Iris pigment epithelial cell (primary cell): Measurements from ENCODE around the gene TSC22D2.

Source experiments
- DNase-seq: peaks from one replicate; pipeline ENCODE4 v3.0.0-alpha.2; 2011; ENCODE audit warnings: low read depth

Gene TSC22D2

GRCh38 chr3:150385296-150386242 lies 22.5 kb upstream of the TSC22D2 start:
- DNase-seq, result no peak

DNA sequence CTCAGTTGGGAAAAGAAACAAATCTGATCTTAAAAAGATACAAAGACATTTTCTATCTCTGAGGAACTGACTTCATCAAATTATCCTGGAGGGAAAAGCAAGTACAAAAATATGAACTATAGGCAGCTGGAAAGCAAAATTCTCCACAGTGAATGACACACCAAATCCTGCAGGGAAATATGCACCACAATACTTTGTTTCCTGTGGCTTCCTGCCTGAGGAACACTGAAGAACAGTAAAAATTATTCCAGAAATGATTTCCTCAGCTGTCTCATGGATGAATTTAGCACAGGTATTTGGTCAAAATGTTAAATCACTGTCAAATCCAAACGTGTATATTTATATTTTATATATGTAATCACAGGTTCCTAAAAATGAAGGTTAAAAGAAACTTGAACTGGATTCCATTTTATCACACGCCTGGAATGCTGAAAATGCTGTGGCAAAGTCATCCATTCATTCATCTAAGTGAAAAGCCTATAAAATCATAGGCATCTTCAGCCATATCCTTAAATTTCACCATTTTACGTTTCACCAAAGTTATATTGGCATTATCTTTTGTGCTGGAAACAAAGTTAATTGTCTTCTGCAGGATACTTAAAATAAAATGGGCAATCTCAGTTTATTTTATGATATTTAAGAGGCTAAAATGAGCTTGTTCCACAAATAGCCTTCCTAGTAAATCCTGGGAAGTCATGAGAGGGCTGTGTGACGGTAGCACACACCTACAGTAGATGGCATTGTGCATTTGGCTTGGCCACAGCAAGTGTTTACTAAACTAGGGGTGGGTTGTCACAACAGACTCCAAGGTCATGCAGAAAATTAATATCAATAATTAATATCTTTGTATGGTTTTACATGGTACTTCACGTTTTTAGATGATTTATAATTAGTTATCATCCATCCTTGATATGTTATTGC lies 19.3 kb upstream of the TSC22D2 start:
- peak; percentile 34 for DNase-seq

- DNase-seq, result no peak
Measured at GRCh38 chr3:150390087-150390486, 18.0 kb upstream of the TSC22D2 start.

DNA sequence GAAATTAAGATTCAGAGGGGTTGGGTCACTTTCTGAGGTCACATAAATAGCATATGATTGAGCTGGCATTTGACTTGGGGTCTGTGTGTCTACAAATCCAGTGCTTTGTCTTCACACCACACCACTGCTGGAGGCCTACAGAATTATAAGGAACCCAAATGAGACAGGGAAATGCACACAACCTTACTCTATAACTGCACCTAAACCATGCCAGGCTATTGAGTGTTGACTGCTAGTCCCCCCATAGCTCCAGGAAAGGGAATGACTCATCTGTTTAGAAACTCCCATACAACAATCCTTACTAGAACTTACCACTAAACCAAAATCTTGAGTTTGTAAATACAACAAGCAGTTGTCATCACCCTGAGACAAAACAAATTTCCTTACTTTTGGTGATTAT lies 16.9 kb upstream of the TSC22D2 start:
- DNase-seq, result peak; percentile 63

DNA sequence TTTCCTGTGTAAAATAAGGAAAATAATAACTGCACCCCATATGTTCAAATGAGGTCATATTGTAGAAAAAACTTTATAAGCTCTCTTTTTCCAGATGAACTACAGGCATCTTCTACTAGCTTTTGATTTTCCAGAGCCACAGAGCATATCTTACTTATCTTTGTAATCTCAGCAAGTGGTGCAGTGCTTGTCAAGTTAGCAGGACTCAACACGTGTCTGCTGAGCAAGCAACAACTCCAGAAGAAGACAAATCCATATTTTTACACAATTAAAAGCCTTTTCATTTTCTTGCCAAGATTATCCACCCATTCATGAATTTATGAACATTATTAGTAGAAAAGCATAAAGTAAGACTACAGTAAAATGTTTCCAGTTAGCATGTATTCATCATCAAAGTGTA lies 14.4 kb upstream of the TSC22D2 start:
- DNase-seq, result no peak

- DNase-seq, result no peak
Measured at GRCh38 chr3:150394606-150395005, 13.5 kb upstream of the TSC22D2 start.

GRCh38 chr3:150396491-150396890 lies 11.6 kb upstream of the TSC22D2 start:
- no peak for DNase-seq

- no peak for DNase-seq
Measured at GRCh38 chr3:150396956-150397550, 11.0 kb upstream of the TSC22D2 start.

DNA sequence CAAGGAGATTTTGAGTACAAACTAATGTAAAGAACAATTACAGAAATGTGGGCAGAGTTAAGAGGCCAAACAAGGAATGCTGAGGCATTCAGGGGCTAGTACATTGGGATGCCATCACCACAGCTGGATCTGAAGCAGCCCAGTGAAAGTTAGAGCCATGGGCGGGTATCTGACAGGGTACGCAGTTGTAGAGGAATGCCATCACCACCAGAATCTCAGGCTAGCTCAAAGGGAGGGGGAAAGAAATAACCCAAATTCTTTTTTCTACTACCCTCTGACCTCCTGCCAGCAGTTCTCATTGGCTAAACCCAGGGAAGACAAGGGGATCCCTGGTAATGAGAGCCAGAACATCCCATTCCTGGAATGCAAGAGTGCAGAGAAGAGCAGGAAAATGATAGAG lies 9.0 kb upstream of the TSC22D2 start:
- no peak for DNase-seq

DNA sequence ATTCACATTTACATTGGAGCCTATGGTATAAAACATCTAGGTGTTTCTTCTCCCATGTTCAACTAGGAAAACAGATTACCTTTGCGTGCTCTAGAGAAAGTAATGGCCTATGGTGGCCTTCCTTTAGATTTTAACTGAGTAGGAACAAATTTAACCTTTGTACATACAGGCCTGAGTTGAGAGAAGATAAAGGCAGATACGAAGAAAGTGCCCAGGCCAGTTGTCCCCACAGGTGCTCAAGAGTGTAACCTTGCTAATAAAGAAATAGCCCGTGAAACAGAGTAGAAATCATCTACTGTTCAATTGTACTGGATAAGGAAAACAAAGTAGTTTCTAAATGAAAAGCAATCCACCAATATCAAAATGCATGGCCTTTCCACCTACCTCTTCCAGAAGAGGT lies 6.8 kb upstream of the TSC22D2 start:
- no peak for DNase-seq

GRCh38 chr3:150402217-150402616 lies 5.9 kb upstream of the TSC22D2 start:
- no peak for DNase-seq

DNA sequence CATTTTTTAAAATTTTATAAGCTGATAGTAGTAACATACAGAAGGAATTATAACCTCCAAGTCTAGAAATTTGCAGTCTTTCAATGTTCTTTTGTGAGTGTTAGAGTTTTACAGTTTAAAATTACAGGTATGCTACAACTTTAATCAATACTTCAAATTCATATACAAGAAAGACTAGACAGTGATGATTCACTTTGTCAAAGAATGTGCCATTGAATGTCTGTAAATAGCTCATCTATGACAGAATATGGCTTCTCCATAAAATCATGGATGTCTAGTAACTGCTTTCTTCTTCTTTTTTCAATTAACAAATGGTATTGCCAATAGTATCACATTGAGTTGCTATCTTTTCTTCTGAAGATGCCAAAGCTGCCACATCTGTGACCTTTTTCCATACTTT lies 4.1 kb upstream of the TSC22D2 start:
- no peak for DNase-seq

GRCh38 chr3:150407051-150407807 lies 869 bp upstream of the TSC22D2 start:
- no peak for DNase-seq

- DNase-seq, result peak; percentile 72
Measured at GRCh38 chr3:150407808-150408220, 284 bp upstream of the TSC22D2 start.

DNA sequence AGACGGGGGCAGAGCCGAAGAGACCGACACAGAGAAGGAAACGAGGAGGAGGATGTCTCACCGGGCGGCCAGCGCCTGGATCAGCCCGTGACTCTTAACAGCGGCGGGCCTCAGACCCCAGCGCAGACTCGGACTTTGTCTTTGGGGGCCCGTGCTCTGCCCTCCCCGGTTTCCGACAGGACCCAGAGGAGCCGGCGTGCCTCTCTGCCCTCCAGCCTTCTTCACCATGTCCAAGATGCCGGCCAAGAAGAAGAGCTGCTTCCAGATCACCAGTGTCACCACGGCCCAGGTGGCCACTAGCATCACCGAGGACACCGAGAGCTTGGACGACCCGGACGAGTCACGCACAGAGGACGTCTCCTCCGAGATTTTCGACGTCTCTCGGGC lies 1.0 kb downstream of the TSC22D2 start:
- DNase-seq, result no peak

GRCh38 chr3:150409512-150410310 lies 1.6 kb downstream of the TSC22D2 start:
- peak; percentile 78 for DNase-seq

GRCh38 chr3:150410311-150411105 lies 2.4 kb downstream of the TSC22D2 start:
- DNase-seq, result no peak

DNA sequence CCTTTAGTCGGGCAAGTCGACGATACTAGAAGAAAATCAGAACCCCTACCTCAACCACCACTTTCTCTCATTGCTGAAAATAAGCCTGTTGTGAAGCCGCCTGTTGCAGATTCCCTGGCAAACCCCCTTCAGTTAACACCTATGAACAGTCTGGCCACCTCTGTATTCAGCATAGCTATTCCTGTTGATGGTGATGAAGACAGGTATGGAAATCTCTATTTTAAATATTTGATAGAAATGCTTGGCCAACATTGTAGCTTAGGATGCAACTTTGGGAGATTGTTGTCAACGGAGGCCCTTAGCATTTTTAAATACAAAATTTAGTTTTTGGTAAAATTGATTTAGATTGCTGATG lies 3.0 kb downstream of the TSC22D2 start:
- no peak for DNase-seq

GRCh38 chr3:150411546-150411945 lies 3.4 kb downstream of the TSC22D2 start:
- DNase-seq, result no peak

GRCh38 chr3:150411976-150412375 lies 3.9 kb downstream of the TSC22D2 start:
- peak; percentile 77 for DNase-seq
